ENCODE measurements around the gene PCLO. TPM values are rescaled to one million over a fixed set of nuclear protein-coding genes. Genes with fewer than 3 reads are reported as not detected.

PCLO gene
- total and polyA plus RNA-seq, 2 of the 4 experiments (the other 2 are of a cell fraction) = under 0.01 to 0.05 TPM

DNA sequence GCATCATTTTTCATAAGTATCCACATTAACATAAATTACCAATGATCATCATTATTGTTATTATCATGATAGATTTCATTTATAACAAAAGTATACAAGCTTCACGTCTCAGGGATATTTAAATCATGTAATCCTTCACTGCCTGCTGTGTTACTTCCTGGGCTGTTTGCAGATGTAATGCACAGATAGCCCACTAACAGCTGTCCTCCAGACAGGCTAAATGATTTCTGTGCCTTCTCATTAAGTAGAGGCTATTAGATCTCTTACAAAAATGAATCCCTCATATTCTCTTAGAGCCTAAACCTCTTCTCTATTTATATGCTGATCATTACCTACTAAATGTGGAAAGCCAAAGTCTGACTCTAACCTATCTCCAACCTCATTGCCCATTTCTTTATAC is 9.3 kb downstream of the PCLO start:
- CTCF ChIA-PET = interaction anchor here (0.8 kb wide), 1 partner anchor 114 kb away, joined by 3 read pairs; no protein-coding TSS in a partner anchor
- intact Hi-C loops (cut with micrococcal nuclease) = no loop called here

More for the DNA sequence above, 9.3 kb downstream of the PCLO start:
- no peaks in the 10 kb centered on the region for H4K20me1 ChIP-seq (ENCODE audit: insufficient read depth, low read length)
- H3K23ac ChIP-seq (ENCODE audit: low read depth, low read length) = no peak overlapping the region
- DNase-seq (no peak), ATAC-seq (ENCODE audit: low read depth) (no peak)
- no peak overlapping the region for H3K4ac ChIP-seq (ENCODE audit: low read depth, low read length)
- no peak overlapping the region for H3K9ac ChIP-seq (ENCODE audit: low read depth, low read length)
- H4K5ac ChIP-seq (ENCODE audit: low read depth, low read length) = no peak overlapping the region
- POLR2A ChIA-PET (ENCODE audit: unreplicated experiment) = no interaction called here
- no peaks in the 10 kb centered on the region for H3K79me1 ChIP-seq (ENCODE audit: low read depth in 1 of 2, low read length in 2 of 2)
- dilution Hi-C loops (cut with HindIII; ENCODE audit: low sequenced_read_pairs, unreplicated experiment) = no loop called here
- no CpG with 5 or more reads among the region's 1 CpG for WGBS, 2 experiments (ENCODE audit: extremely low coverage in 2 of 2, insufficient read length in 1 of 2)
- H3K14ac ChIP-seq (replicated peaks; ENCODE audit: low read depth, low read length) = no peak overlapping the region
- H2BK5ac ChIP-seq (ENCODE audit: low read depth, low read length, poor library complexity, severe bottlenecking) = no peak overlapping the region
- H3K56ac ChIP-seq (ENCODE audit: extremely low read depth, insufficient read depth, low read length) = no peak overlapping the region
- no peaks in the 10 kb centered on the region for H3K27me3 ChIP-seq (ENCODE audit: control insufficient read depth, insufficient read depth, low read length)
- H4K8ac ChIP-seq (ENCODE audit: low read depth in 2 of 2, low read length in 2 of 2) = no peak overlapping the region
- H2BK20ac ChIP-seq (ENCODE audit: low read depth, low read length) = no peak overlapping the region
- no peaks in the 10 kb centered on the region for H3K36me3 ChIP-seq (ENCODE audit: control insufficient read depth, insufficient read depth, low read length)
- no peak overlapping the region for H2AK5ac ChIP-seq (ENCODE audit: low read depth, low read length)
- no peaks in the 10 kb centered on the region for H3K9me3 ChIP-seq (ENCODE audit: control insufficient read depth, insufficient read depth, low read length)
- no TSS peak for BruUV-seq (replicated peaks)
- H3K9me1 ChIP-seq (ENCODE audit: insufficient read depth, low read length) = no peaks in the 10 kb centered on the region
- no peak overlapping the region for H2AK9ac ChIP-seq (replicated peaks; ENCODE audit: low read depth, low read length, poor library complexity)
- TF ChIP-seq RFX5 (IDR thresholded peaks at IDR 0.05; ENCODE audit: low read depth, low read length) = no peak
- no peak overlapping the region for H4K91ac ChIP-seq (ENCODE audit: insufficient read depth, low read depth, low read length)
- in situ Hi-C loops (cut with MboI; ENCODE audit: low sequenced_read_pairs) = no loop called here
- H2BK15ac ChIP-seq (ENCODE audit: low read depth, low read length) = no peak overlapping the region
- H3K18ac ChIP-seq (ENCODE audit: low read depth, low read length) = no peak overlapping the region
- no peak overlapping the region for H3K4me2 ChIP-seq (ENCODE audit: low read depth, low read length)
- H2BK120ac ChIP-seq (ENCODE audit: low read depth, low read length) = no peak overlapping the region
- H3K27ac ChIP-seq (ENCODE audit: insufficient read depth, low read length) = no peak overlapping the region
- H2AFZ ChIP-seq (replicated peaks; ENCODE audit: low read length, poor library complexity) = no peak overlapping the region
- no peak overlapping the region for H3K4me3 ChIP-seq (ENCODE audit: insufficient read depth, low read depth, low read length)
- H3K4me1 ChIP-seq (ENCODE audit: control insufficient read depth, insufficient read depth, low read length) = no peaks in the 10 kb centered on the region
